DOHH2 (cell line): ENCODE measurements around the gene SH3RF3.

Experiments
- H3F3A ChIP-seq: fragments of 200-600 bp; sonication (generic), shearing (Covaris generic); 2 replicates; pipeline ENCODE4 v1.6.0; 2016; ENCODE audit warnings: antibody characterized with exemption, mild to moderate bottlenecking; ENCODE audit not compliant: control insufficient read depth, insufficient read depth
- H3K27ac ChIP-seq: fragments of 200-600 bp; sonication (generic); 2 replicates; pipeline ENCODE4 v1.5.1; 2014; ENCODE audit warnings: low read depth, mild to moderate bottlenecking, low read length, moderate library complexity
- H3K27me3 ChIP-seq: fragments of 200-600 bp; sonication (generic); 2 replicates; pipeline ENCODE4 v1.6.1; 2014; ENCODE audit warnings: mild to moderate bottlenecking, low read length, mixed read lengths; ENCODE audit not compliant: control insufficient read depth
- H3K36me3 ChIP-seq: fragments of 200-600 bp; sonication (generic); 2 replicates; pipeline ENCODE4 v1.6.1; 2014; ENCODE audit warnings: mild to moderate bottlenecking, low read length, moderate library complexity, mixed read lengths; ENCODE audit not compliant: control insufficient read depth
- H3K4me1 ChIP-seq: fragments of 200-600 bp; sonication (generic); 2 replicates; pipeline ENCODE4 v1.6.1; 2014; ENCODE audit warnings: mild to moderate bottlenecking, low read length, mixed read lengths; ENCODE audit not compliant: control insufficient read depth
- H3K4me2 ChIP-seq: fragments of 200-600 bp; sonication (generic); 2 replicates; pipeline ENCODE4 v1.6.0; 2014; ENCODE audit warnings: mild to moderate bottlenecking, low read length, moderate library complexity
- H3K4me3 ChIP-seq: fragments of 200-600 bp; sonication (generic); 2 replicates; pipeline ENCODE4 v1.5.1; 2014; ENCODE audit warnings: mild to moderate bottlenecking, low read length, mixed read lengths
- H3K79me2 ChIP-seq: fragments of 200-600 bp; sonication (generic); 2 replicates; pipeline ENCODE4 v1.6.1; 2014; ENCODE audit warnings: mild to moderate bottlenecking, low read length, mixed read lengths; ENCODE audit not compliant: control insufficient read depth
- H3K9me2 ChIP-seq: fragments of 200-600 bp; sonication (generic); replicated peaks from 2 replicates; pipeline ENCODE4 v1.6.1; 2014; ENCODE audit warnings: mild to moderate bottlenecking, low read length, mixed read lengths; ENCODE audit not compliant: control insufficient read depth
- H3K9me3 ChIP-seq: fragments of 200-600 bp; sonication (generic); 2 replicates; pipeline ENCODE4 v1.6.1; 2014; ENCODE audit warnings: antibody characterized with exemption, low read length, mixed read lengths; ENCODE audit not compliant: control insufficient read depth, insufficient read depth
- H4K20me1 ChIP-seq: fragments of 200-600 bp; sonication (generic); 2 replicates; pipeline ENCODE4 v1.6.0; 2014; ENCODE audit warnings: low read depth, mild to moderate bottlenecking, antibody characterized with exemption, low read length, moderate library complexity; ENCODE audit not compliant: control insufficient read depth, insufficient read depth
- EZH2phosphoT487 ChIP-seq: fragments of 200-600 bp; sonication (generic); IDR thresholded peaks from 2 replicates; pipeline ENCODE4 v1.6.1; 2017; ENCODE audit warnings: borderline replicate concordance, mild to moderate bottlenecking, antibody characterized with exemption, low read length, moderate library complexity, mixed read lengths
- TF ChIP-seq, protein P1 (sequence below): fragments of 200-600 bp; sonication (generic); IDR thresholded peaks from one replicate; pipeline ENCODE4 v1.5.1; 2014; ENCODE audit warnings: antibody characterized with exemption, mild to moderate bottlenecking, low read depth, low read length; ENCODE audit not compliant: poor library complexity, severe bottlenecking

The SH3RF3 gene

DNA sequence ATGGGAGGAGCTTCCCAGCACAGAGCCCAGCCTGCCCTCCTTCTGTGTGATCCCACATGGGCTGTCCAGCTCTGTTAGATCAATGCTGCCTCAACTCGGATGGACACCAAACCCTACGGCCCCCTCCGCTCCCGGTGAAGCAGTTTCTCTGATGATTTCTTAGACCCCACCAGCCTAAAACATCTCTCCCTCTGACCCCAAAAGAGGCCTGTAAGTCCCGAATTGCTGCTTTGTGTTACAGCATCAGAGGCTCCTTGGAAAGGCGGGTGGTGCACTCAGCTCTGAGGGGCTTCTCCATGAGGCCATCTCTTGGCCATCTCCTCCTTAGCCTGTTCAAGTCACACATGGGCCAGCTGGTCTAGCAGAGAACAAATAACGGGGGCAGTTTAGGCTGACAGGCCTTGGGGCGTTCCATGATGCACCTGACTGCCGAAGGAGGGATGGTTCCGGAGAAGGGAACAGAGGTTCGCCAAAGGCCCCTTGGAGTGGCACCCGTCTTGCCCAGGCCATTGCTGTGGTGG is 240.7 kb downstream of the SH3RF3 start:
- no peak overlapping the region for H3K4me3 ChIP-seq
- H3K4me2 ChIP-seq: no peak overlapping the region
- no peaks in the 10 kb centered on the region for H4K20me1 ChIP-seq
- H3K79me2 ChIP-seq: no peaks in the 10 kb centered on the region
- no peak overlapping the region for H3K27ac ChIP-seq
- no peaks in the 10 kb centered on the region for H3K36me3 ChIP-seq
- no peaks in the 10 kb centered on the region for H3K27me3 ChIP-seq
- H3F3A ChIP-seq: no peaks in the 10 kb centered on the region
- H3K9me3 ChIP-seq: no peaks in the 10 kb centered on the region
- H3K9me2 ChIP-seq: no peaks in the 10 kb centered on the region
- no peaks in the 10 kb centered on the region for H3K4me1 ChIP-seq
- TF ChIP-seq, protein P1, sequence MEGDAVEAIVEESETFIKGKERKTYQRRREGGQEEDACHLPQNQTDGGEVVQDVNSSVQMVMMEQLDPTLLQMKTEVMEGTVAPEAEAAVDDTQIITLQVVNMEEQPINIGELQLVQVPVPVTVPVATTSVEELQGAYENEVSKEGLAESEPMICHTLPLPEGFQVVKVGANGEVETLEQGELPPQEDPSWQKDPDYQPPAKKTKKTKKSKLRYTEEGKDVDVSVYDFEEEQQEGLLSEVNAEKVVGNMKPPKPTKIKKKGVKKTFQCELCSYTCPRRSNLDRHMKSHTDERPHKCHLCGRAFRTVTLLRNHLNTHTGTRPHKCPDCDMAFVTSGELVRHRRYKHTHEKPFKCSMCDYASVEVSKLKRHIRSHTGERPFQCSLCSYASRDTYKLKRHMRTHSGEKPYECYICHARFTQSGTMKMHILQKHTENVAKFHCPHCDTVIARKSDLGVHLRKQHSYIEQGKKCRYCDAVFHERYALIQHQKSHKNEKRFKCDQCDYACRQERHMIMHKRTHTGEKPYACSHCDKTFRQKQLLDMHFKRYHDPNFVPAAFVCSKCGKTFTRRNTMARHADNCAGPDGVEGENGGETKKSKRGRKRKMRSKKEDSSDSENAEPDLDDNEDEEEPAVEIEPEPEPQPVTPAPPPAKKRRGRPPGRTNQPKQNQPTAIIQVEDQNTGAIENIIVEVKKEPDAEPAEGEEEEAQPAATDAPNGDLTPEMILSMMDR: no peak
- TF ChIP-seq EZH2phosphoT487: no peak

DNA sequence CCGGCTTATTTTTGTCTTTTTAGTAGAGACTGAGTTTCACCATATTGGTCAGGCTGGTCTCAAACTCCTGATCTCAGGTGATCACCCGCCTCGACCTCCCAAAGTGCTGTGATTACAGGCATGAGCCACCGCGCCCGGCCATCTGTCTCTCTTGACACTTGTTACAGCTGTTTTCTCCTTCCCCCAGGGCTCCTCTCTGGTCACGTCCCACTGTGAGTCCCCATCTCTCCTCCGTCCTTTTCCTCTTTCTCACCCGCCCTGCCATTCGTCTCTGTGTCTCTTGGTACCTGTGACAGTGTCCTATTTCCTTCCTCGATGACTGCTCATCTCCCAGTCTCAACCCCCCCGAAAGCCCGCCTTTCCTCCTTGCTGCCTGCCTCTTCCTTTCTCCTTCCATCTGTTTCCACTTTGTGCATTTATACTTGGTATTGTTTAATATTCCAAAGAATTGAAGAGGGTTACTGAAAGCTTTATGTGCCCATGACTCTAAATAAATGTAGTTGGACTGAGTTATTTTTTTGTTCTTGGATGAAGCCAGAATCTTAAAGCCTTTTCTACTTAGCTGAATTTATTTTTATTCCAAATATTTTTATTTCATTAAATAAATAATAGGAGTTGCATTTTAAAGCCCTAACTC is 241.5 kb downstream of the SH3RF3 start:
- H4K20me1 ChIP-seq: no peaks in the 10 kb centered on the region
- no peaks in the 10 kb centered on the region for H3K9me2 ChIP-seq
- H3K36me3 ChIP-seq: no peaks in the 10 kb centered on the region
- H3K27me3 ChIP-seq: no peaks in the 10 kb centered on the region
- H3K9me3 ChIP-seq: no peaks in the 10 kb centered on the region
- H3K4me3 ChIP-seq: no peak overlapping the region
- no peaks in the 10 kb centered on the region for H3K79me2 ChIP-seq
- H3K4me1 ChIP-seq: no peaks in the 10 kb centered on the region
- H3K4me2 ChIP-seq: no peak overlapping the region
- no peak overlapping the region for H3K27ac ChIP-seq
- TF ChIP-seq, protein P1: no peak
- no peak for TF ChIP-seq EZH2phosphoT487
- no peaks in the 10 kb centered on the region for H3F3A ChIP-seq

DNA sequence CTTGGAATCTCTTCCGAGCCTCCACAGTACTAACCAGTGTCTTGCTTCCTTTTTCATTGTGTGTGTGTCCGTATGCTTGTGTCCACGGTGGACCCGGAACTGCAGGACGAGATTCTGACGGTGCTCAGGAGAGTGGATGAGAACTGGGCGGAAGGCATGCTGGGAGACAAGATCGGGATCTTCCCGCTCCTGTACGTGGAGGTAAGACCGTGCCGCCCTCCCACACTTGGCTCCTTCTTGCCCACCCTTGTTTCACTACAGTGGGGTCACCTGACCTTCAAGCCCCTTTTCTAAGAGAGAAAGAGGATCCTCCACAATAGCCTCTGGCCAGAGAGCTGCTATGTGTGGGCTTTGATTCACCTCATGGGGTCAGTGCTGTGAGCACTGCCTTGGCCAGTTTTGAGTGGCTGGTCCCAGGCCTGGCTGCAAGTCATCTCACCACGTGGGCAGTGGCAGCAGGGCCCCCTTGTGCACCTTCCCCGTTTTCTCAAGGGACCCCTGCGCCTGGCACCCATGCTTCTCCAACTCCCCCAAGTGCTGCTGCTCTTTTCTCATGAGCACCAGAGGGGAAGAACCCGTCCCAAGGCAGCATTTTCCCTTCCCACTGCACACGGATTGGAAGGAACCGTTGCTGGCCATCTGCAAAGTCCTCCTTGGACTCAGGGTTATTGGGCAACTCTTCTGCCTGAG is 242.6 kb downstream of the SH3RF3 start:
- H4K20me1 ChIP-seq: no peaks in the 10 kb centered on the region
- H3K36me3 ChIP-seq: no peaks in the 10 kb centered on the region
- H3K27me3 ChIP-seq: no peaks in the 10 kb centered on the region
- no peak for TF ChIP-seq EZH2phosphoT487
- TF ChIP-seq, protein P1: no peak
- no peak overlapping the region for H3K27ac ChIP-seq
- H3K4me3 ChIP-seq: no peak overlapping the region
- no peaks in the 10 kb centered on the region for H3K79me2 ChIP-seq
- no peak overlapping the region for H3K4me2 ChIP-seq
- H3K4me1 ChIP-seq: no peaks in the 10 kb centered on the region
- H3K9me2 ChIP-seq: no peaks in the 10 kb centered on the region
- no peaks in the 10 kb centered on the region for H3F3A ChIP-seq
- no peaks in the 10 kb centered on the region for H3K9me3 ChIP-seq
